DMS114 treated with DMSO at 0.1 percent for 48 hours (cell line): Measurements from ENCODE around the gene HMGN3.

Experiments
- DNase-seq: peaks from one replicate; lab custom pipeline; 2025; ENCODE audit not compliant: unreplicated experiment; lab: John Stamatoyannopoulos, UW

The HMGN3 gene

GRCh38 chr6:79186564-79186963 lies 47.9 kb downstream of the HMGN3 start:
- DNase-seq, result no peak

GRCh38 chr6:79184641-79185040 lies 49.8 kb downstream of the HMGN3 start:
- DNase-seq, result no peak

GRCh38 chr6:79184086-79184485 lies 50.4 kb downstream of the HMGN3 start:
- no peak for DNase-seq

- DNase-seq, result no peak
These were observed 54.4 kb downstream of the HMGN3 start for GRCh38 chr6:79180052-79180451.

GRCh38 chr6:79173378-79173777 lies 61.1 kb downstream of the HMGN3 start:
- DNase-seq, result no peak

GRCh38 chr6:79170959-79171358 lies 63.5 kb downstream of the HMGN3 start:
- DNase-seq, result no peak

GRCh38 chr6:79170431-79170830 lies 64.1 kb downstream of the HMGN3 start:
- no peak for DNase-seq

GRCh38 chr6:79168695-79168980 lies 65.8 kb downstream of the HMGN3 start:
- DNase-seq, result no peak

- DNase-seq, result no peak
These were observed 66.4 kb downstream of the HMGN3 start for GRCh38 chr6:79167931-79168694.

- DNase-seq, result no peak
These were observed 74.6 kb downstream of the HMGN3 start for GRCh38 chr6:79159846-79160245.

GRCh38 chr6:79158856-79159516 lies 75.5 kb downstream of the HMGN3 start:
- DNase-seq, result no peak

GRCh38 chr6:79157961-79158644 lies 76.4 kb downstream of the HMGN3 start:
- DNase-seq, result no peak

GRCh38 chr6:79152269-79152737 lies 82.2 kb downstream of the HMGN3 start:
- no peak for DNase-seq
